Keratinocyte (primary cell): ENCODE results near the gene TMUB1.

Experiments used
- CTCF ChIP-seq, 3 experiments: IDR thresholded peaks in 1 of 3; conservative IDR thresholded peaks in 1 of 3; optimal IDR thresholded peaks in 1 of 3; 2 replicates in 2 of 3; 3 replicates in 1 of 3; pipeline versions ENCODE3 to v1.5.1; 2011; ENCODE audit warnings: low read length in 3 of 3, mild to moderate bottlenecking in 3 of 3, moderate library complexity in 2 of 3, control low read depth in 1 of 3, inconsistent platforms in 1 of 3; ENCODE audit not compliant: insufficient read depth in 2 of 3; ENCODE audit errors: extremely low read depth in 1 of 3
- EZH2 ChIP-seq: IDR thresholded peaks from one replicate; pipeline ENCODE4 v1.6.1; 2012; ENCODE audit warnings: inconsistent platforms, mild to moderate bottlenecking, low read length, moderate library complexity

- no peak for TF ChIP-seq CTCF (optimal IDR thresholded peaks at IDR 0.05 in 1 of 3, IDR thresholded peaks at IDR 0.05 in 1 of 3, conservative IDR thresholded peaks at IDR 0.05 in 1 of 3; ENCODE audit: extremely low read depth in 1 of 3, insufficient read depth in 2 of 3, low read length in 3 of 3)
- no peak for TF ChIP-seq EZH2
Measured at GRCh38 chr7:151080522-151081169, 2.6 kb downstream of the TMUB1 start, which contains the start of gene FASTK.
